MCF 10A (cell line): ENCODE data around the gene CCDC160. TPM values are rescaled to one million over a fixed set of nuclear protein-coding genes. Genes with fewer than 3 reads are reported as not detected.
"Not testable (repeated sequence)": the region's sequence is repeated elsewhere in the genome, so short reads cannot be mapped to it uniquely, and the experiment has no call there.

ENCODE experiments used
- BruUV-seq: library from RNA; stranded (reverse); fragments of 400-500 nt; replicated peaks from 2 replicates; lab custom pipeline; 2021; lab: Mats Ljungman, UMichigan
- CTCF ChIA-PET: fragments of 300-600 bp; sonication (Branson Sonifier 250); formaldehyde crosslinking; extraction: SDS; loops from one replicate; lab custom pipeline; 2021; ENCODE audit warnings: antibody characterized with exemption, inconsistent platforms; lab: Yijun Ruan, JAX
- POLR2A ChIA-PET: fragments of 300-600, 350-650 bp; sonication (Branson Sonifier 250); formaldehyde crosslinking; extraction: SDS; loops from one replicate; lab custom pipeline; 2020; ENCODE audit warnings: antibody characterized with exemption, inconsistent platforms; lab: Yijun Ruan, JAX
- DNase-seq: peaks from one replicate; pipeline ENCODE4 v3.0.0-alpha.2; 2018; ENCODE audit not compliant: unreplicated experiment
- H3K27ac Mint-ChIP-seq: one replicate; pipeline ENCODE4 v1.8.0; 2022; ENCODE audit warnings: mild to moderate bottlenecking, low read depth, mixed read lengths; ENCODE audit not compliant: unreplicated experiment
- H3K27me3 Mint-ChIP-seq: one replicate; pipeline ENCODE4 v1.8.0; 2022; ENCODE audit warnings: mixed read lengths; ENCODE audit not compliant: insufficient read depth, unreplicated experiment
- H3K36me3 Mint-ChIP-seq: one replicate; pipeline ENCODE4 v1.8.0; 2022; ENCODE audit warnings: mild to moderate bottlenecking, moderate library complexity, mixed read lengths; ENCODE audit not compliant: insufficient read depth, unreplicated experiment
- H3K4me1 Mint-ChIP-seq: one replicate; pipeline ENCODE4 v1.8.0; 2022; ENCODE audit warnings: mixed read lengths; ENCODE audit not compliant: insufficient read depth, unreplicated experiment
- H3K4me3 Mint-ChIP-seq: one replicate; pipeline ENCODE4 v1.8.0; 2022; ENCODE audit warnings: mild to moderate bottlenecking, moderate library complexity, mixed read lengths; ENCODE audit not compliant: unreplicated experiment
- H3K9me3 Mint-ChIP-seq: one replicate; pipeline ENCODE4 v1.8.0; 2022; ENCODE audit warnings: mixed read lengths; ENCODE audit not compliant: unreplicated experiment
- intact Hi-C: fragments of 100-400 bp; cut with micrococcal nuclease; formaldehyde crosslinking; loops from 2 replicates; pipeline ENCODE4 v1.14.1; 2022
- total RNA-seq: library from RNA; stranded (reverse); gene quantifications from 2 replicates; pipeline ENCODE4 v1.2.3, GENCODE V29; 2022
- TF ChIP-seq, protein P1 (sequence below): fragments of 200-600 bp; IDR thresholded peaks from one replicate; pipeline ENCODE4 v1.8.0; 2022; ENCODE audit warnings: antibody characterized with exemption, mild to moderate bottlenecking; ENCODE audit not compliant: unreplicated experiment

Gene CCDC160
- total RNA-seq, 1 experiment from 2014 or later: not detected

- Mint-ChIP-seq H3K27me3 (peaks cover 11% of the 10 kb centered on the region), H3K36me3 (no peaks in the 10 kb centered on the region), H3K4me1 (no peaks in the 10 kb centered on the region), H3K9me3 (peaks cover 18% of the 10 kb centered on the region), H3K27ac (no peak overlapping the region), H3K4me3 (no peak overlapping the region)
- CTCF ChIA-PET: no interaction called here
- intact Hi-C loops: no loop called here
- POLR2A ChIA-PET: no interaction called here
- no peak for DNase-seq
- TF ChIP-seq, protein P1, sequence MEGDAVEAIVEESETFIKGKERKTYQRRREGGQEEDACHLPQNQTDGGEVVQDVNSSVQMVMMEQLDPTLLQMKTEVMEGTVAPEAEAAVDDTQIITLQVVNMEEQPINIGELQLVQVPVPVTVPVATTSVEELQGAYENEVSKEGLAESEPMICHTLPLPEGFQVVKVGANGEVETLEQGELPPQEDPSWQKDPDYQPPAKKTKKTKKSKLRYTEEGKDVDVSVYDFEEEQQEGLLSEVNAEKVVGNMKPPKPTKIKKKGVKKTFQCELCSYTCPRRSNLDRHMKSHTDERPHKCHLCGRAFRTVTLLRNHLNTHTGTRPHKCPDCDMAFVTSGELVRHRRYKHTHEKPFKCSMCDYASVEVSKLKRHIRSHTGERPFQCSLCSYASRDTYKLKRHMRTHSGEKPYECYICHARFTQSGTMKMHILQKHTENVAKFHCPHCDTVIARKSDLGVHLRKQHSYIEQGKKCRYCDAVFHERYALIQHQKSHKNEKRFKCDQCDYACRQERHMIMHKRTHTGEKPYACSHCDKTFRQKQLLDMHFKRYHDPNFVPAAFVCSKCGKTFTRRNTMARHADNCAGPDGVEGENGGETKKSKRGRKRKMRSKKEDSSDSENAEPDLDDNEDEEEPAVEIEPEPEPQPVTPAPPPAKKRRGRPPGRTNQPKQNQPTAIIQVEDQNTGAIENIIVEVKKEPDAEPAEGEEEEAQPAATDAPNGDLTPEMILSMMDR: no peak
- no TSS peak for BruUV-seq
Measured at GRCh38 chrX:134206221-134206620, 30.8 kb upstream of the CCDC160 start.

- intact Hi-C loops: no loop called here
- DNase-seq: no peak
- Mint-ChIP-seq H3K4me1 (no peaks in the 10 kb centered on the region), H3K27me3 (peaks cover 15% of the 10 kb centered on the region), H3K27ac (no peak overlapping the region), H3K4me3 (no peak overlapping the region), H3K36me3 (no peaks in the 10 kb centered on the region), H3K9me3 (peaks cover 11% of the 10 kb centered on the region)
- TF ChIP-seq, protein P1: no peak
- CTCF ChIA-PET: no interaction called here
- no TSS peak for BruUV-seq
- POLR2A ChIA-PET: no interaction called here
Measured at GRCh38 chrX:134210465-134210864, 26.5 kb upstream of the CCDC160 start.

DNA sequence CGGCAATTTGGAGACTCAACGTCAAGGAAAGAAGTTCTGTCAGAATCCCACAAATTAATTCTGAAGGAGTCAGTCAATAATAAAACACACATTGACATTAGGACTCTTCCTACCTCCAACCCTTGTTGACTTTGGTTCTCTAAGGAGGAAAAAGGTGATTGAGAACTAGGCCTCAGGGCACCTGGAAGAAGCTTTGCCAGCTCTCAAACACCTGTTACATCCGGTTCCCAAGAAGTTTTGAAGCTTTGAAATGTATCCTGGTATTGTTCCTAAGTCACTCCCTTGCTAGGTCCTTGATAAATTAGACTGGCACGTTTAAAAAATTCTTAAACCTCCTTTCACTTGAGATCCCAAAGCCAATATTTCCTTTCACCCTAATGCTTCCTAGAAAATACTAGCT is 1.7 kb upstream of the CCDC160 start:
- Mint-ChIP-seq H3K4me3 (no peak overlapping the region), H3K36me3 (peaks cover 5% of the 10 kb centered on the region), H3K27ac (no peak overlapping the region), H3K27me3 (peaks cover 12% of the 10 kb centered on the region), H3K9me3 (no peaks in the 10 kb centered on the region), H3K4me1 (no peaks in the 10 kb centered on the region)
- intact Hi-C loops: no loop called here
- TF ChIP-seq, protein P1: no peak
- DNase-seq: no peak
- ChIA-PET CTCF (interaction anchor here (0.9 kb wide), 1 partner anchor 11 kb away, joined by 4 read pairs; no protein-coding TSS in a partner anchor), POLR2A (no interaction called here)
- no TSS peak for BruUV-seq

- BruUV-seq, H3K9me3 Mint-ChIP-seq, intact Hi-C loops, H3K27ac Mint-ChIP-seq, H3K4me1 Mint-ChIP-seq, DNase-seq, H3K36me3 Mint-ChIP-seq, H3K4me3 Mint-ChIP-seq: not testable (repeated sequence)
- peaks cover 31% of the 10 kb centered on the region for H3K27me3 Mint-ChIP-seq
- POLR2A ChIA-PET: interaction anchor here (0.7 kb wide), 1 partner anchor 134 kb away, joined by 3 read pairs; no protein-coding TSS in a partner anchor
- CTCF ChIA-PET: interaction anchor here (0.6 kb wide), 1 partner anchor 48 kb away, joined by 3 read pairs; no protein-coding TSS in a partner anchor
Measured at GRCh38 chrX:134238144-134238543, 1.2 kb downstream of the CCDC160 start.
